MV-4-11 (cell line): ENCODE measurements around the gene FBXW8.

Experiments
- DNase-seq: peaks from one replicate; lab custom pipeline; 2025; lab: John Stamatoyannopoulos, UW

The FBXW8 gene

GRCh38 chr12:116990971-116991966 lies 80.5 kb downstream of the FBXW8 start:
- no peak for DNase-seq

- DNase-seq = no peak
Measured at GRCh38 chr12:116996093-116996492, 85.3 kb downstream of the FBXW8 start.

GRCh38 chr12:116996621-116997020 lies 85.9 kb downstream of the FBXW8 start:
- no peak for DNase-seq

GRCh38 chr12:116999066-116999465 lies 88.3 kb downstream of the FBXW8 start:
- no peak for DNase-seq

- no peak for DNase-seq
Measured at GRCh38 chr12:117000316-117000715, 89.6 kb downstream of the FBXW8 start.

- DNase-seq = no peak
Measured at GRCh38 chr12:117002051-117002817, 91.5 kb downstream of the FBXW8 start.

- no peak for DNase-seq
Measured at GRCh38 chr12:117003883-117004404, 93.2 kb downstream of the FBXW8 start.

GRCh38 chr12:117005417-117006046 lies 94.8 kb downstream of the FBXW8 start:
- no peak for DNase-seq

GRCh38 chr12:117006333-117006732 lies 95.6 kb downstream of the FBXW8 start:
- no peak for DNase-seq

GRCh38 chr12:117007577-117007976 lies 96.8 kb downstream of the FBXW8 start:
- DNase-seq = no peak

GRCh38 chr12:117009759-117010158 lies 99.0 kb downstream of the FBXW8 start:
- DNase-seq = no peak

GRCh38 chr12:117010693-117011451 lies 100.1 kb downstream of the FBXW8 start:
- DNase-seq = no peak

GRCh38 chr12:117011988-117012805 lies 101.4 kb downstream of the FBXW8 start:
- DNase-seq = peak; percentile 26

GRCh38 chr12:117013726-117014125 lies 103.0 kb downstream of the FBXW8 start:
- DNase-seq = no peak

- DNase-seq = no peak
Measured at GRCh38 chr12:117014342-117014887, 103.7 kb downstream of the FBXW8 start.

GRCh38 chr12:117015811-117016210 lies 105.1 kb downstream of the FBXW8 start:
- DNase-seq = no peak

- no peak for DNase-seq
Measured at GRCh38 chr12:117017807-117018206, 107.1 kb downstream of the FBXW8 start.

- no peak for DNase-seq
Measured at GRCh38 chr12:117018276-117018675, 107.5 kb downstream of the FBXW8 start.

GRCh38 chr12:117018685-117019084 lies 107.9 kb downstream of the FBXW8 start:
- DNase-seq = no peak

- DNase-seq = no peak
Measured at GRCh38 chr12:117019866-117020265, 109.1 kb downstream of the FBXW8 start.
